BLaER1 (cell line): ENCODE results near the gene CTU2.
"Not testable (repeated sequence)": the region's sequence is repeated elsewhere in the genome, so short reads cannot be mapped to it uniquely, and the experiment has no call there.

Experiments
- H3K27ac ChIP-seq: shearing (Covaris generic); formaldehyde crosslinking; 2 replicates; pipeline ENCODE4 v1.8.1; 2022
- H3K27me3 ChIP-seq: shearing (Covaris generic); formaldehyde crosslinking; 2 replicates; pipeline ENCODE4 v1.8.1; 2022
- H3K36me3 ChIP-seq: shearing (Covaris generic); formaldehyde crosslinking; 2 replicates; pipeline ENCODE4 v1.8.1; 2022
- H3K4me1 ChIP-seq: shearing (Covaris generic); formaldehyde crosslinking; 2 replicates; pipeline ENCODE4 v1.8.1; 2022
- H3K4me2 ChIP-seq: shearing (Covaris generic); formaldehyde crosslinking; 2 replicates; pipeline ENCODE4 v1.8.1; 2022
- H3K4me3 ChIP-seq: shearing (Covaris generic); formaldehyde crosslinking; 2 replicates; pipeline ENCODE4 v1.8.1; 2022
- H3K9ac ChIP-seq: shearing (Covaris generic); formaldehyde crosslinking; 2 replicates; pipeline ENCODE4 v1.8.1; 2022
- H3K9me3 ChIP-seq: shearing (Covaris generic); formaldehyde crosslinking; 2 replicates; pipeline ENCODE4 v1.8.1; 2022
- H4K20me1 ChIP-seq: shearing (Covaris generic); formaldehyde crosslinking; 2 replicates; pipeline ENCODE4 v1.8.1; 2022
- Cebpa-rat ChIP-seq: shearing (Covaris generic); IDR thresholded peaks from 2 replicates; pipeline ENCODE4 v1.8.1; 2022

CTU2 gene

DNA sequence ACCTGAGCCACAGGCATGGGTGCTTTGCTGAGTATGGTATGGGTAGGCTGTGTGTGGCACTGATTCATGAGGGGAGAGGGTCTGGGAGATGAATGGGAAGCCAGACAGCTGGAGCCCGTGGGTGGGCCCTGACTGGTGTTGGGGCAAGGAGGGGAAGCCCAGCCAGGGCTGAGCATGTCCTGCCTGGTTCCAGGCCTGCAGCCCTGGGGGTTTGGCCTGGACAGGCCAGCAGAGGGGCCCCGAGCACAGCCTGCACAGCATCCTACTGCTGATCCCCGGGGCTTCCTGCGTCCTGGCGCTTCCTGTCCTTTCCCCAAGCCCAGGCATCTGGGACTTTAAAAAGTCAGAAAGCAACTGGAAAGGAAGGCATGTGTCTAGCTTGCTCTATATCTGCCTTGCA, 38.8 kb upstream of the CTU2 start:
- H3K9me3 ChIP-seq = no peaks in the 10 kb centered on the region
- H3K36me3 ChIP-seq = peaks cover 4% of the 10 kb centered on the region
- no peaks in the 10 kb centered on the region for H3K27me3 ChIP-seq
- no peak for TF ChIP-seq Cebpa-rat
- peaks cover 9% of the 10 kb centered on the region; the same call in 1 of the 2 replicates for H4K20me1 ChIP-seq
- no peak overlapping the region for H3K4me2 ChIP-seq
- H3K9ac ChIP-seq = no peak overlapping the region
- H3K4me1 ChIP-seq = peaks cover 17% of the 10 kb centered on the region
- H3K4me3 ChIP-seq = no peak overlapping the region
- no peak overlapping the region for H3K27ac ChIP-seq

DNA sequence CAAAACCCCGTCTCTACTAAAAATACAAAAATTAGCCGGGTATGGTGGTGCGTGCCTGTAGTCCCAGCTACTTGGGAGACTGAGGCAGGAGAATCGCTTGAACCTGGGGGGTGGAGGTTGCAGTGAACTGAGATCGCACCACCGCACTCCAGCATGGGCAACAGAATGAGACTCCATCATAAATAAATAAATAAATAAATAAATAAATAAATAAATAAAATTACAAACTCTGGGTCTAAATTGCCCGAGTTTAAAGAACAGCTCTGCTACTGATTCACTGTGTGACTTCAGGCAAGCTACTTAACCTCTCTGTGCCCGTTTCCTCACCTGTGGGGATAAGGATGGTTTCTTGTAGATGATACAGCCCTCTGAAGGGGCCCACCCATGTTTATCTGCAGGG, 36.8 kb upstream of the CTU2 start:
- not testable (repeated sequence) for H3K4me3 ChIP-seq, H3K27ac ChIP-seq

DNA sequence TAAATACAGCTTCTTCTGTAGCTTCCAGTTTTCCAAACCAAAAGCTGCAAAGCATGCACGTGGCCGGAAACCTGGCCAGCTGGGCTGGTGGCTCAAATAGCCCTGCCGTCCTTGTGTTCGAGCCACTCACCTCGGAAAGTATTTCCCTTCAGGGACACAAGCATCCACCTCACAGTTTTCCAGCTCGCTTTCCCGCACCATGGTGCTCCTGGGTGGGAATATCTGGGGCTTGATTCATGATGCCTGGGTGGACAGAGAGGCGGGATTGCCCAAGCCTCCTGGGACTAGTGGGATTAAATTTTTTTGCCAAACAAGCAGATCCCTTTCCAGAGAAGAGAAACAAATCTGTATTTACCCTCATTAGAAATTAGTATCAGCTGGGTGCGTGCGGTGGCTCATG, 36.3 kb upstream of the CTU2 start:
- TF ChIP-seq Cebpa-rat = no peak
- no peaks in the 10 kb centered on the region for H3K9me3 ChIP-seq
- no peaks in the 10 kb centered on the region for H4K20me1 ChIP-seq
- no peak overlapping the region for H3K27ac ChIP-seq
- peaks cover 17% of the 10 kb centered on the region for H3K36me3 ChIP-seq
- H3K4me2 ChIP-seq = no peak overlapping the region
- H3K9ac ChIP-seq = no peak overlapping the region
- no peaks in the 10 kb centered on the region for H3K27me3 ChIP-seq
- H3K4me3 ChIP-seq = no peak overlapping the region
- H3K4me1 ChIP-seq = peaks cover 34% of the 10 kb centered on the region

More for the DNA sequence above, 36.8 kb upstream of the CTU2 start:
- Histone ChIP-seq H3K4me1 (peaks cover 29% of the 10 kb centered on the region), H3K36me3 (peaks cover 17% of the 10 kb centered on the region)
- not testable (repeated sequence) for H3K9ac ChIP-seq, H3K9me3 ChIP-seq, H3K4me2 ChIP-seq, H3K27me3 ChIP-seq, H4K20me1 ChIP-seq

DNA sequence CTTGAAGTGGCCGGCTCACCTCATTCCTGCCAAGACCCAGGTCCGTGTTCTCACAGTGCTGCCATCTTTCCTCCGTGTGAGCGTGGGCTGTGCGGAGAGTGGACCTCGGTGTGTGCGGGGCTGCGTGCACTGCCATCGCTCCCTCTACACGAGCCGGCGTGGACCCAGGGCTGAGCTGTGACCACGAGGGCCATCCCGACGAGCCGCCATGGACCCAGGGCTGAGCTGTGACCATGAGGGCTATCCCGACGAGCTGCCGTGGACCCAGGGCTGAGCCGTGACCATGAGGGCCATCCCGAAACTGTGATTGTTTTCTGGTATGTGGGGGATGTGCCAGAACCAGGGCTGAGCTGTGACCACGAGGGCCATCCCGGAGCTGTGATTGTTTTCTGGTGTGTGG, 34.5 kb upstream of the CTU2 start:
- Histone ChIP-seq H4K20me1 (no peaks in the 10 kb centered on the region), H3K9ac (no peak overlapping the region), H3K4me3 (no peak overlapping the region), H3K4me2 (peak overlapping the region; percentile 10; the same call in 1 of the 2 replicates), H3K4me1 (peaks cover 51% of the 10 kb centered on the region), H3K27ac (no peak overlapping the region), H3K9me3 (no peaks in the 10 kb centered on the region), H3K27me3 (no peaks in the 10 kb centered on the region), H3K36me3 (peaks cover 30% of the 10 kb centered on the region)
- TF ChIP-seq Cebpa-rat = no peak

GRCh38 chr16:88672776-88673175, 33.5 kb upstream of the CTU2 start:
- no peak for TF ChIP-seq Cebpa-rat
- Histone ChIP-seq H4K20me1 (no peaks in the 10 kb centered on the region), H3K9ac (no peak overlapping the region), H3K4me1 (peaks cover 51% of the 10 kb centered on the region), H3K36me3 (peaks cover 40% of the 10 kb centered on the region), H3K27me3 (no peaks in the 10 kb centered on the region), H3K4me2 (peak overlapping the region; percentile 10), H3K27ac (no peak overlapping the region), H3K4me3 (no peak overlapping the region), H3K9me3 (no peaks in the 10 kb centered on the region)

GRCh38 chr16:88673716-88674379, 32.5 kb upstream of the CTU2 start:
- H3K9ac ChIP-seq = peak overlapping the region; percentile 40; the same call in 1 of the 2 replicates
- no peak overlapping the region for H3K4me3 ChIP-seq
- no peaks in the 10 kb centered on the region for H4K20me1 ChIP-seq
- peak overlapping the region; percentile 35 for H3K4me2 ChIP-seq
- no peaks in the 10 kb centered on the region for H3K9me3 ChIP-seq
- TF ChIP-seq Cebpa-rat = no peak
- peaks cover 51% of the 10 kb centered on the region for H3K4me1 ChIP-seq
- 0 out of 2 replicates have a peak overlapping the region, but pooled peaks have one; percentile 13 for H3K27ac ChIP-seq
- H3K36me3 ChIP-seq = peaks cover 51% of the 10 kb centered on the region
- H3K27me3 ChIP-seq = no peaks in the 10 kb centered on the region

DNA sequence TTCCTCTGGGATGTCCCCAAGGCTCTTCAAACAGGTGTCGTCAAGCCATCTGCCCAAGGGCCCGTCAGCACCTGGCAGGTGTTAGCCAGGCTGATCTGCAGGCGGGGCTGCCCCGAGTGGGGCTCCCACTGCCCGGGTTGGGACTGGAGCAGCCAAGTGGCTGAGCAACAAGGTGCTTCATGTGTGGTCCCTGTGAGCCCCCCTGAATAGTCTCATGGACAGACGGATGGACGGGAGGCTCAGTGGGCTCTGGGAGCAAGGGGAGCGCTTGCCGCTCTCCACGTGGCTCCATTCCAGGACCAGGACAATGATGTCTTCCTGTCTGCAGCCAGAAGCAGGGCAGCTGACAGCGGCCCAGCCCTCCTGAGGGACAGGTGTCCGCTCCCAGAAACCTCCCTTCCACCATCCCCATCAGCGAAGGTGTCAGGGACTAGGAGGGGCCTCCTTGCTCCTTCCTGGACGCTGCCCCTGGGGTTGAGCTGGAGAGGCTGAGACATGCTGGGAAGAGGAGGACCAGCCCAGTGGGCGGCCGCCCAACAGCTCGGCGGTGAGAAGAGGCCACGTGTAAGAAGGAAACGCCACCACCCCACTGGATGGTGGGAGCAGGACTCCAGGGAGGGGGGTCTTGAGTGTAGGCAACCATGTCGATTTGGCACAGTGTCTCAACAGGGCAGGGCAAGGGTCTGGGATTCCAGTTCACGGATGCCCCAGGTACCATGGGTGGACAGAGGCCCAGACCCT, 29.6 kb upstream of the CTU2 start:
- Histone ChIP-seq H3K4me2 (no peak overlapping the region), H3K4me3 (no peak overlapping the region), H3K27me3 (no peaks in the 10 kb centered on the region), H3K36me3 (peaks cover 52% of the 10 kb centered on the region), H3K9ac (no peak overlapping the region), H4K20me1 (no peaks in the 10 kb centered on the region), H3K27ac (no peak overlapping the region), H3K9me3 (no peaks in the 10 kb centered on the region), H3K4me1 (peaks cover 63% of the 10 kb centered on the region)
- TF ChIP-seq Cebpa-rat = no peak

DNA sequence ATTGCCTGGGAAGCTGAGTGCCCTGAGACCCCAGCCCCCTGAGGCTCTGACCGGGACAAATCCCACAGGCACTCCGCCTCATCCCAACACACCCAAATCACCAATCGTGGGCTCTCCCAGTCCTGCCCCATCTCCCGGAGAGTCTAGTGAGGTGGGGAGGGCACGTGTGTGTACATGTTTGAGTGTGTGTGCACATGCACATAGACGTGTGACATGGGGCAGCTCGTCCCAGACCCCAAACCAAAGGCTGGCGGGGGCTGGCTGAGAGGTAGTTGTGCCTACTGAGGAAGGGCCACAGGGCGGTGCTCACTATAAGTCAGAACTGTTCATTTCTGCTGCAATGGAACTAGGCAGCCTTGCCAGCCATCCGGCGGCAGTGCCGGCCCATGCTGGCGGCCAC, 28.6 kb upstream of the CTU2 start:
- H3K4me3 ChIP-seq = no peak overlapping the region
- TF ChIP-seq Cebpa-rat = no peak
- no peaks in the 10 kb centered on the region for H3K27me3 ChIP-seq
- no peak overlapping the region for H3K4me2 ChIP-seq
- H3K27ac ChIP-seq = no peak overlapping the region
- H3K36me3 ChIP-seq = peaks cover 52% of the 10 kb centered on the region
- H3K9me3 ChIP-seq = no peaks in the 10 kb centered on the region
- H3K9ac ChIP-seq = no peak overlapping the region
- peaks cover 63% of the 10 kb centered on the region for H3K4me1 ChIP-seq
- H4K20me1 ChIP-seq = no peaks in the 10 kb centered on the region

- H3K4me1 ChIP-seq = peaks cover 62% of the 10 kb centered on the region
- H3K27ac ChIP-seq = peak overlapping the region; percentile 18; the same call in 1 of the 2 replicates
- no peak overlapping the region for H3K4me3 ChIP-seq
- no peaks in the 10 kb centered on the region for H4K20me1 ChIP-seq
- H3K9ac ChIP-seq = no peak overlapping the region
- no peak overlapping the region for H3K4me2 ChIP-seq
- peaks cover 50% of the 10 kb centered on the region for H3K36me3 ChIP-seq
- no peaks in the 10 kb centered on the region for H3K9me3 ChIP-seq
- no peak for TF ChIP-seq Cebpa-rat
- H3K27me3 ChIP-seq = no peaks in the 10 kb centered on the region
Observed at GRCh38 chr16:88678224-88678979, 27.9 kb upstream of the CTU2 start.
